ENCODE measurements around the gene MNAT1.
A peak's percentile ranks its signal among the peaks of the same experiment; 100 is the strongest.

MNAT1 gene

DNA sequence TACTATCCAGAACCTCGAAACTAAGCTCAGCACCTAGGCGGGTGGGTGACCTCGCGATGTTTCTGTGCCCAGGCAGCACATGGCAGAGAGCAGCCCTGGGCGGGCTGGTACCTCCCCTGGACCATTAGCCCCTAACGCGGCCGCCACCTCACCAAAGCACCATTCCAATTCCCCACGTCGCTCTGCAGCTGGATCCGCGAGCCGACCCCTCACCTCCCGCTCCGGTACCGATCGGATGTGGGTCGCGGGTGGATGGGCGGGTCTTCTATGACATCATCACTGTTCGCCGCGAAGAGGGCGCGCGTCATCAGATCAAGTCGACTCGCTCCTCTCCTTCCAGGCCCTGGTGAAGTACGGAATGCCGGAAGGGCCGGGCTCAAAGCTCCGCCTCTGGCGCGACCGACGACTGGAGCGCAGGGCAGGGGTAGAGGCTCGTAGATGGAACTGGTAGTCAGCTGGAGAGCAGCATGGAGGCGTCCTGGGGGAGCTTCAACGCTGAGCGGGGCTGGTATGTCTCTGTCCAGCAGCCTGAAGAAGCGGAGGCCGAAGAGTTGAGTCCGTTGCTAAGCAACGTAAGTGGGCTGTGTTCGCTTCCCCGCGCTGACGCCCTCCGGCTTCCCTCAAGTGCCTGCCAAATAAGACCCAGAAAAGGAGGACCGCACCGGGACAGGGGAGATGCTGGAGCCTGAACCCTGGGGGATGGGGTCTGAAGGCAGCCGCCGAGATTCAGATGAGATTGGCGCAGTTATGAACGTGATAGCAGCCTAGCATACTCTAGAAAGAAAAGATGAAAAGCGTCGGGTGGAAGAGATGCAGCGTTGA lies 246.5 kb downstream of the MNAT1 start, which contains the start of the genes SLC38A6 and TRMT5:
Gene SLC38A6 (plus strand): TSS at position 435 of the 822 bp plus-strand sequence. CDS start 33 bp downstream, at position 468.
Gene TRMT5 (minus strand): TSS at position 269 of the 822 bp plus-strand sequence. CDS start 106 bp downstream, at position 163.
- Mint-ChIP-seq H3K27ac (no peak within 1 kb of the TSS), H3K4me1 (peaks cover 15% of the 10 kb centered on the region)

DNA sequence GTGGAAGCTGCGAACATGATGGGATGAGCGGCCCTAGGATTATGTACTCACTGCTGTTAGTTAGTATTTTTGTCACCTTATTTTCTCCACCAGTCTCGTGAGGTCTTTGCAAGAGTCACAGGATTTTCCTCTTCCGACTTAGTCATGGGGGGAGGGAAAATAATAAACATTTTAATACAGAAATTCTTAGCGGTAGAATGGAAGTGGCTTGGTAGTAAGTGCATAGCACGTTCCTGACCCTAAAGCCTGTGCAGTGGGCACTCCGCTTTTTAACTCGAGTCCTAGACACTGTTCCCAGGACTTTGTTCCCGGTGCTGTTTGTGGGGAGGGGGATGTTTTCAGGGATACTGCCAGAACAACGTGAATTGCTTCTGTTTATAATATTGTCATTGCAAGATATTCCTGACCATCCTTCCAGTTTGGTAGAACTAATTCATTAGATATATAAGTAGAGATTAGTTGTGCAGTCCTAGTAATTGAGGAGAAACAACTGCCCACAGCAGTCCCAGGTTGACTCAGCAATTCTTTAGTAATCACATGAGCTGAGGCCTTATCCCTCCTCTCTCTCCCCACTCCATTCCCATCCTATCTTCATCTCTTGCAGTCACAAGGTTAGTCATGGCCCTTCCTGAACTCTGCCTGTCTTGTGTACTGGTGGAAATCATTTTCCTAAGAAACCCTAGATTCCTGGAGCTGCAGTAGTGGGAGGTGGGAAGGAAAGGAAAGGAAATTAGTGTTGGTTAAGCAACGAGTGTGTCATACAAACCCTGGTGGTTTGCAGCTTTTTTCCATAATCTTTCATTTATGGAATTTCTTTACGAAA lies 247.3 kb downstream of the MNAT1 start:
- no peak overlapping the region for H3K27ac Mint-ChIP-seq
- no peak for DNase-seq
- peaks cover 6% of the 10 kb centered on the region for H3K4me1 Mint-ChIP-seq
- H3K4me3 Mint-ChIP-seq, result no peak overlapping the region
- H3K9me3 Mint-ChIP-seq, result no peaks in the 10 kb centered on the region
- peaks cover 25% of the 10 kb centered on the region for H3K36me3 Mint-ChIP-seq (ENCODE audit: low read depth)
- H3K27me3 Mint-ChIP-seq (ENCODE audit: low read depth, poor library complexity), result no peaks in the 10 kb centered on the region
- TF ChIP-seq, protein P1, sequence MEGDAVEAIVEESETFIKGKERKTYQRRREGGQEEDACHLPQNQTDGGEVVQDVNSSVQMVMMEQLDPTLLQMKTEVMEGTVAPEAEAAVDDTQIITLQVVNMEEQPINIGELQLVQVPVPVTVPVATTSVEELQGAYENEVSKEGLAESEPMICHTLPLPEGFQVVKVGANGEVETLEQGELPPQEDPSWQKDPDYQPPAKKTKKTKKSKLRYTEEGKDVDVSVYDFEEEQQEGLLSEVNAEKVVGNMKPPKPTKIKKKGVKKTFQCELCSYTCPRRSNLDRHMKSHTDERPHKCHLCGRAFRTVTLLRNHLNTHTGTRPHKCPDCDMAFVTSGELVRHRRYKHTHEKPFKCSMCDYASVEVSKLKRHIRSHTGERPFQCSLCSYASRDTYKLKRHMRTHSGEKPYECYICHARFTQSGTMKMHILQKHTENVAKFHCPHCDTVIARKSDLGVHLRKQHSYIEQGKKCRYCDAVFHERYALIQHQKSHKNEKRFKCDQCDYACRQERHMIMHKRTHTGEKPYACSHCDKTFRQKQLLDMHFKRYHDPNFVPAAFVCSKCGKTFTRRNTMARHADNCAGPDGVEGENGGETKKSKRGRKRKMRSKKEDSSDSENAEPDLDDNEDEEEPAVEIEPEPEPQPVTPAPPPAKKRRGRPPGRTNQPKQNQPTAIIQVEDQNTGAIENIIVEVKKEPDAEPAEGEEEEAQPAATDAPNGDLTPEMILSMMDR (IDR thresholded peaks at IDR 0.05), result no peak

More for the DNA sequence above, 246.5 kb downstream of the MNAT1 start, which contains the start of the genes SLC38A6 and TRMT5:
- TF ChIP-seq, protein P1 (IDR thresholded peaks at IDR 0.05), result no peak
- H3K27me3 Mint-ChIP-seq (ENCODE audit: low read depth, poor library complexity), result no peaks in the 10 kb centered on the region
- DNase-seq, result peak; percentile 88
- no peak within 1 kb of the TSS for H3K4me3 Mint-ChIP-seq
- no peaks in the 10 kb centered on the region for H3K9me3 Mint-ChIP-seq
- H3K36me3 Mint-ChIP-seq (ENCODE audit: low read depth), result peaks cover 30% of the 10 kb centered on the region

DNA sequence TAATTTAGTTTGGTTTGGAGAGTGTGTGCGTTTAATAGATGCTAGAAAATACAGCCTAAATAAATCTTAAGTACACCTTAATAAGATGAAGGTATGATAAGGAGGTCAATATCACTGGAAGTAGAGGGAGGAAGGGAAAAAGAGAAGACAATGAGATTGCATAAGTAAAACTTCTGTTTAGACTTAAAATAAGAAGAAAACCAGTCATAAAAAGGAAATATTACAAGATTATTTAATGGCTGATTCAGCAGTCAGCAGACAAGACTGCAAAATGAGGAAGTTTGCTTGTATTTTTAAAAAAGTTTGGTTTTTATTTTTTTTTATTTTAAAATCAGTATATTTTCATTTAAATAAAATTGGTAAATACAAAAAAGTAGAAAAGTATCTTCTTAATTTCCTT lies 249.6 kb downstream of the MNAT1 start:
- Mint-ChIP-seq H3K4me1 (peaks cover 3% of the 10 kb centered on the region), H3K9me3 (no peaks in the 10 kb centered on the region), H3K27me3 (ENCODE audit: low read depth, poor library complexity) (no peaks in the 10 kb centered on the region), H3K27ac (no peak overlapping the region), H3K36me3 (ENCODE audit: low read depth) (peaks cover 16% of the 10 kb centered on the region), H3K4me3 (no peak overlapping the region)
- DNase-seq, result no peak
- TF ChIP-seq, protein P1 (IDR thresholded peaks at IDR 0.05), result no peak

DNA sequence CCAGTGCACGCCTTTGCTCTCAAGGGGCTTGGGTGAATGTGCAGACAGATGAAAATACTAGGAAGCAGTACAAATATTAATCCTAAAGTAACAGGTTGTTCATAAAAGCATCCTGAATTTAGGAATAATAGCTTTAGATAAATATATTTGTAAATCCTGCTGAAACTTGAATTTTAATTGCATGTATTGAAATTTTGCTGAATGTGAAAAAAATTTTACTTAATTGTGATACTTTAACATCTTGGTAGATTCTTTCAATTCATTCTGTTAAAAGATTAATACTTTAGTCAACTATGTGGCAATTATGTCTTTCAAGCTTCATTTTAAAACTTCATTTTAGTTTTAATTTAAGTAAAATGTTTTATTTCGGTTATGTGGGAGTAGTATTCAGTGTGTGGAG lies 251.9 kb downstream of the MNAT1 start:
- Mint-ChIP-seq H3K27me3 (ENCODE audit: low read depth, poor library complexity) (no peaks in the 10 kb centered on the region), H3K4me3 (no peak overlapping the region), H3K36me3 (ENCODE audit: low read depth) (peaks cover 18% of the 10 kb centered on the region), H3K4me1 (peaks cover 3% of the 10 kb centered on the region), H3K27ac (no peak overlapping the region), H3K9me3 (no peaks in the 10 kb centered on the region)
- TF ChIP-seq, protein P1 (IDR thresholded peaks at IDR 0.05), result no peak
- DNase-seq, result no peak

DNA sequence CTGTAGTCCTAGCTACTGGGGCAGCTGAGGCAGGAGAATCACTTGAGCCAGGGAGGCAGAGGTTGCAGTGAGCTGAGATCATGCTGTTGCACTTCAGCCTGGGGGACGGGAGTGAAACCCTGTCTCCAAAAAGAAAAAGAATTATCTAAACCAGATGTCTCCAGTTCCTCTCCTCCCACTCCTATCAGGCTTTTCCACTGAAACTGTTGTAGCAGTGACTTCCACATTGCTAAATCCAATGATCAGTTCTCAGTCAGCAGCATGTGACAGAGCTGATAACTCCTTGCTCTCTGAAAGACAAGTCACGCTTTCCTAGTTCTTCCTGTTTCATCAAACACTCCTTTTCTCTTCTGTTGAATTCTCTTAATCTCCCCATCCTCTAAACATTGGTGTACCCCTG lies 255.0 kb downstream of the MNAT1 start:
- Mint-ChIP-seq H3K9me3 (no peaks in the 10 kb centered on the region), H3K36me3 (ENCODE audit: low read depth) (peaks cover 39% of the 10 kb centered on the region), H3K4me1 (peaks cover 3% of the 10 kb centered on the region), H3K27me3 (ENCODE audit: low read depth, poor library complexity) (no peaks in the 10 kb centered on the region), H3K27ac (no peak overlapping the region), H3K4me3 (no peak overlapping the region)
- TF ChIP-seq, protein P1 (IDR thresholded peaks at IDR 0.05), result no peak
- no peak for DNase-seq
